Neuron (in vitro differentiated cells): ENCODE measurements around the gene NMT1.
"Not testable (repeated sequence)": the region's sequence is repeated elsewhere in the genome, so short reads cannot be mapped to it uniquely, and the experiment has no call there.

Source experiments
- H2AFZ ChIP-seq: one replicate; pipeline ENCODE4 v1.6.1; 2013; ENCODE audit warnings: low read depth, mild to moderate bottlenecking, inconsistent platforms, low read length, moderate library complexity
- H3K27me3 ChIP-seq: one replicate; pipeline ENCODE4 v1.6.1; 2013; ENCODE audit warnings: low read length; ENCODE audit not compliant: insufficient read depth
- H3K36me3 ChIP-seq: one replicate; pipeline ENCODE4 v1.6.1; 2013; ENCODE audit warnings: low read length; ENCODE audit not compliant: insufficient read depth
- H3K4me1 ChIP-seq: one replicate; pipeline ENCODE4 v1.6.1; 2013; ENCODE audit warnings: low read length; ENCODE audit not compliant: insufficient read depth
- H3K4me3 ChIP-seq: 2 replicates; pipeline ENCODE4 v1.5.1; 2013; ENCODE audit warnings: mild to moderate bottlenecking, low read length, moderate library complexity
- H3K9me3 ChIP-seq: one replicate; pipeline ENCODE4 v1.6.1; 2013; ENCODE audit warnings: low read length

Gene NMT1

DNA sequence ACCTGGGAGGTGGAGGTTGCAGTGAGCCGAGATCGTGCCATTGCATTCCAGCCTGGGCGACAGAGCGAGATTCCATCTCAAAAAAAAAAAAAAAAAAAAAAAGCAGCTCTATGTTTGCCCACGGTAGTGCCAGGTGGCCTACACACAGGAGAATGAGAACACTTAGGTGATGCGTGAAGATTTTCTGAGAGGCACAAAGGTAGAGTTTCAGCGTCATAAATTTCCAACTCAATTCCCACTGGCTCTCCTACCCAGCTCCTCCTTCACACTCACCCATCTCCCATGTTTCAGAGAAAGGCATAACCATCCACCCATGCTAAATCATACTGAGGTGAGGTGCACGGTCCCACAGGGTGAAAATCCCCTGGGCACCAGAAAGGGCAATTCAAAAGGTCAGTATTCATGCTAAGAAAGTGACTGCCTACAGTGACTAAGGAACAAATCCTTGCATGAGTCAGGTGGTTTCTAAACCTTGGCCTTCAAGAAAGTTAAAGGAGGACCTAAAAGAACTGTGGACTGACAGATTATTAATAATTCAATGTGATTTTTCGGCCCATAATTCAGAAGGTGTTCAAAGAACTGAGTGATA lies 14.5 kb upstream of the NMT1 start:
- no peaks in the 10 kb centered on the region for H3K27me3 ChIP-seq
- peaks cover 5% of the 10 kb centered on the region for H3K36me3 ChIP-seq
- no peak overlapping the region for H2AFZ ChIP-seq
- peaks cover 18% of the 10 kb centered on the region for H3K4me1 ChIP-seq
- no peaks in the 10 kb centered on the region for H3K9me3 ChIP-seq
- H3K4me3 ChIP-seq = no peak overlapping the region

DNA sequence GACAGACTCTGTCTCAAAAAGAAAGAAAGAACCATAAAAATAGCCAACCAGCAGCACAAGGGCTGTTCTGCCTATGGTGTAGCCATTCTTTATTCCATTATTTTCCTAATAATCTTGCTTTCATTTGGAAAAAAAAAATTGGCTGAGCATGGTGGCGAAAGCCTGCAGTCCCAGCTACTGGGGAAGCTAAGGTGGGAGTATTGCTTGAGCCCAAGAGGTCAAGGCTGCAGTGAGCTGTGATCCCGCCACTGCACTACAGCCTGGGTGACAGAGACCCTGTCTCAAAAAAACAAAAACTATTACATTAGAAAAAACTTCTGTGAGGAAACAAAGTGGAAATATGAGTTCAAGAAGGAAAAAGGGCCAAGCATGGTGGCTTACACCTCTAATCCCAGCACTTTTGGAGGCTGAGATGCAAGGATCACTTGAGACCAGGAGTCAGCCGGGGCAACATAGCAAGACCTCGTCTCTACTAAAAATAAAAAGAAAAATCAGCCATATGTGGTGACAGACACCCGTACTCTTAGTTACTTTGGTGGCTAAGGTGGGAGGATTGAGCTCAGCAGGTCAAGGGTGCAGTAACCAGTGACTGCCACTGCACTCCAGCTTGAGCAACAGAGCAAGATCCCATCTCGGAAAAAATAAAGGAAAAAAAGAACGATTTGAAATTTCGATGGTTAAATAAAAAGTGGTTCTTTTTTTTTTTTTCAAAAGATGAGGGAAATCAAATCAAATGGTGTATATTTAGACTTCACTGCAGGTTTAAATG lies 12.1 kb upstream of the NMT1 start:
- Histone ChIP-seq H2AFZ (no peak overlapping the region), H3K9me3 (no peaks in the 10 kb centered on the region), H3K36me3 (peaks cover 5% of the 10 kb centered on the region), H3K27me3 (no peaks in the 10 kb centered on the region), H3K4me3 (no peak overlapping the region), H3K4me1 (peaks cover 9% of the 10 kb centered on the region)

DNA sequence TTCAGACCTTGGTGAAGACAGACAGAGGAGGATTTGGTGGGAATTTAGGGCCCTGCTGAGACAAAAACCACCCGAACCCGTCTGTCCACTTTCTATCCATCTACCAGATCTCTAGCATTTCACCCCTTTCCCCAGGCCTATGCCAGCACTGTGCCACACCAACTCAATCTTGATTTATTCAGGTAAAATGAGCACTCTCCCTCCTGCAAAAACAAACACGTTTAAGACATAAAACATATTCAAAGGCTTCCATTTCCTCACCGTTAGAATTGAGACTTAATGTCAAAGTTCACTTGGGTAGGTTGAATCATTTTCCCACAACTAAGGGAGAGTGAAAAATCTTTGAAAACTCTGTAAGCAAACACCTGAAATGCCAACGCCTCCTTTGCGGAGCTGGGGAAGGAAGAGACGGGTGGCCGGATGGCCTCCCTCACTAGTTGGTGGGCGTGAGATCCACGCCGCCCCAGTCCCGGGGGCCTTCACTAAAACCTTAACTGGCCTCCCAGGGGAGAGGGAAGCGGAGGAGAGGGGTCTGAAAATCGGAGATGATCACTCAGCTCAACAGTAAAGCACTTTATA lies 10.5 kb upstream of the NMT1 start:
- Histone ChIP-seq H3K9me3 (no peaks in the 10 kb centered on the region), H3K27me3 (no peaks in the 10 kb centered on the region), H3K4me3 (peak overlapping the region; percentile 65), H3K36me3 (peaks cover 3% of the 10 kb centered on the region), H2AFZ (peak overlapping the region; percentile 19), H3K4me1 (peaks cover 6% of the 10 kb centered on the region)

DNA sequence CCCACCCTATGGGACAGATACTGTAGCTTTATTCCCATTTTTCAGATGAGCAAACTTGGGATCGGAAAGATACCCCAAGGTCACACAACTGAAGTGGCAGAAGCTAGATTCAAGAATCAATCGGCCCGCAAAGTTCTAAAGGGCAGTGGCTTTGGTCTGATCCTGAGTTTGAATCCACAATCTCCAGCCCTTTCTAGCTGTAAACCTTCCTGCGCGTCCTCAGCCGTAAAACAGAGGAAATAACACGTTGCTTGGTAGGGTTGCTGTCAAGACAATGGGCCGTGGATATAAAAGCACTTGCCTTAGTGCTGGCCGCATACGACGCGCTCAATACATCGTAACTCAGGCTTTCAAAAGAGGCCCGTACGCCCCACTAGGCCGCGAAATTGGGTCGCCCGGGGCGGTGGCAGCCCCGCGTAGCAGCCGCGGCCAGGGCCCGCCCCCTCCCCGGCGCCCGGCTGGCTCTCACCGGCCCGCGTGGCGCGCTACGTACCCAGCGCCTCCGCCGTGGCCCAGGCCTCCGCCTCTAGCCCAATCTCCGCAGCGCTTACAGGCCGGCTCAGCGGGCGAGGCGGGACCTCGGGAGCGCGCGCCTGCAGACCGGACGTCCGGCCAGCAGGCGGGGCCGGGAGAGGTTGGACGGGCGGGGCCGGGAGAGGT lies 9.9 kb upstream of the NMT1 start, which contains the start of gene DCAKD:
Gene DCAKD (minus strand): TSS at position 573 of the 660 bp plus-strand sequence. CDS start 16,747 bp downstream, outside the sequence.
- no peaks in the 10 kb centered on the region for H3K27me3 ChIP-seq
- H3K9me3 ChIP-seq = no peaks in the 10 kb centered on the region
- H3K4me1 ChIP-seq = peaks cover 6% of the 10 kb centered on the region
- H3K36me3 ChIP-seq = peaks cover 3% of the 10 kb centered on the region
- H3K4me3 ChIP-seq = peak within 1 kb of the TSS; percentile 84
- peak within 1 kb of the TSS; percentile 51 for H2AFZ ChIP-seq

DNA sequence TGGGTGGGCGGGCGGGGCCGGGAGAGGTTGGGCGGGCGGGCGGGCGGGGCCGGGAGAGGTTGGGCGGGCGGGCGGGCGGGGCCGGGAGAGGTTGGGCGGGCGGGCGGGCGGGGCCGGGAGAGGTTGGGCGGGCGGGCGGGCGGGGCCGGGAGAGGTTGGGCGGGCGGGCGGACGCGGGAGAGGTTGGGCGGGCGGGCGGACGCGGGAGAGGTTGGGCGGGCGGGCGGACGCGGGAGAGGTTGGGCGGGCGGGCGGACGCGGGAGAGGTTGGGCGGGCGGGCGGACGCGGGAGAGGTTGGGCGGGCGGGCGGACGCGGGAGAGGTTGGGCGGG lies 9.4 kb upstream of the NMT1 start:
- H3K9me3 ChIP-seq, H2AFZ ChIP-seq, H3K36me3 ChIP-seq, H3K4me3 ChIP-seq, H3K4me1 ChIP-seq, H3K27me3 ChIP-seq: not testable (repeated sequence)

DNA sequence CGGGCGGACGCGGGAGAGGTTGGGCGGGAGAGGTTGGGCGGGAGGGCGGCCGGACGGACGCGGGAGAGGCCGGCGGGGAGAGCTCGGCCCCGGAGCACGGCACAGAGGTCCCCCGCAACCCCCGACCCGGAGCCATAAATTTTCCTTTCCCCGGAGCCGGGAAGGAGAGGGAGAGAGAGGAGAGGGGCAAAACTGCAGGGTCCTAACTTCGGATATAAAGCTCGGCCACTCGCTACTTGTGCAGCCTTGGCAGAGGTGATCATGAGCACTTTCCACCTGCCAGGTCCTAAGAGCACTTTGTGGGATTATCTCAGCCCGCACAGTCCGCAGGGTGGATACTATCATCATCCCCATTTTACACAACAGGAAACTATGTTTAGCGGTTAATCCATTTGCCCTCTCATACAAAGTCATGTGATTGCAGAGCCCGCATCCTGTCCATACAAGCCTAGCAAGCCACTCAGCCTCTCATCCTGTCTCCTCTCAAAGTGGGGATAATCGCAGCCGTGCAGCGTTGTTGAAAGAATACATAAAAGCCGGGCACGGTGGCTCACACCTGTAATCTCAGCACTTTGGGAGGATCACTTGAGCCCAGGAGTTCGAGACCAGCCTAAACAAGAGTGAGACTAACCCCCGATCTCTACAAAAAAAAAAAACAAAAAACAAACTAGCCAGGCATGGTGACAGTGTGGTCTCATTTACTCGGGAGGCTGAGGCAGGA lies 8.9 kb upstream of the NMT1 start:
- Histone ChIP-seq H3K4me1 (peaks cover 6% of the 10 kb centered on the region), H3K36me3 (peaks cover 3% of the 10 kb centered on the region), H2AFZ (peak overlapping the region; percentile 51), H3K9me3 (no peaks in the 10 kb centered on the region), H3K4me3 (peak overlapping the region; percentile 84), H3K27me3 (no peaks in the 10 kb centered on the region)

DNA sequence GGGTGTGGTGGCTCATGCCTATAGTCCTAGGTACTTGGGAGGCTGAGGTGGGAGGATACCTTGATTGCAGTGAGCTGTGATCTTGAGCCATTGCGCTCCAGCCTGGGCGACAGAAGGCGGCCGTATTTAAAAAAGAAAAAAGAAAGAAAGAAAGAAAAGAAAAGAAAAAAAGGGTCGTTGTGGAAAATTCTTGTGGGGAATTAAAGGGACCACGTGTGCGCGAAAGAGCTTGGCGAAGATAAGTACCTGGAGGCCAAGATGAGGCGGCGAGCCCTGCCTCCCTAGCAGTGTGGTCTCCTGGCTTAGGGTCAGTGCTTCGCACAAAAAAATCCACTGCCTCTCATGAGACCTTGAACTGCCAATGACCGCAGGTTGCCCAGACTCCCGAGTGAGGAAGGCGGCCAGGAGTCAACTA lies 728 bp upstream of the NMT1 start:
- H2AFZ ChIP-seq = peak overlapping the region; percentile 29
- H3K4me3 ChIP-seq = peak overlapping the region; percentile 85
- no peaks in the 10 kb centered on the region for H3K36me3 ChIP-seq
- no peaks in the 10 kb centered on the region for H3K27me3 ChIP-seq
- no peaks in the 10 kb centered on the region for H3K9me3 ChIP-seq
- peaks cover 7% of the 10 kb centered on the region for H3K4me1 ChIP-seq

DNA sequence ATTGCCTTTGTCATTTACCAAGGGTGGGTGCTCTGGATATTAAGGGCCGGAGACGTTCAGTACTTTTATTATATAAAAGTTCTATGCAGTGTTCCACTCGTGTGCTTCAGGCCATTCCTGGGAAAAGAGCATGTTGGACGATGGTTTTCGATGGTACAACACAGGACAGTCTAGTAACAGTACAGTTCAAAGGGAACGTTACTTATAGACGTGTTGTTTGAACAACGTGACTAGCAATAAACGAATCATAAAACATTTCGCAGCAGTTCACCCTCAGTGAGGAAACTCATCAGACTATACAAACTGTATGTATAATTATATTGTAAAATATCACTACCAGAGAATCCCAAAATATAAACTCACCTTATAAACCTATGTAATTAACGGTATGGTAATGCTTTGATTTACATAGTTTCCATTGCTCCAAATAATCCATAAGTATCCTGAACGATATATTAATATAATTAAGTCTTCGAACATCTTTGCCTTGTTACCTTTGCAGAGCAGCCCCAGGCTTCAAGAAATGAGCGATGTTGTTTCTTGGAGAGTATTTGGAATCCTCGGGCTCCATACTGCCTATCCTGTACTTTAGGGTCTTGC lies 589 bp downstream of the NMT1 start:
- Histone ChIP-seq H3K4me1 (peaks cover 7% of the 10 kb centered on the region), H3K27me3 (no peaks in the 10 kb centered on the region), H3K4me3 (peak overlapping the region; percentile 85), H3K36me3 (no peaks in the 10 kb centered on the region), H2AFZ (peak overlapping the region; percentile 55), H3K9me3 (no peaks in the 10 kb centered on the region)

DNA sequence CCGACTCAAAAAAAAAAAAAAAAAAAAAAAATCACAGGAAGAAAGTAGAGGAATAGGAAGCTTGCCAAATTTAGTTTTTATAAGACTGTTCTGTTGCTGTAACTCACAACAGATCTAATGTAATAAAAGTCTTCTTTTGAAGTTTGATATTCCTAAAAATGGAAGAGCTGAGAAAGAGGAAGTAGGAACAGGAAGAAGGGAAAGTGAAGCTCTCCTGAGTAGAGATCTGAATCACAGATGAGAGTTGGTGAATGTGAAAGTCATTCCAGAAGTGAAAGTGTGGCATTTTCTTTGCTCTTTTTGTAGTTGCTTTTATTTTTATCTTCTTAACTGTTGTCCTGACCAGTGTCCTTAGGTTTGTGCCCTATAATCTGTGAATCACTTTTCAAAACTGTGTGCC lies 2.1 kb downstream of the NMT1 start:
- Histone ChIP-seq H3K9me3 (no peaks in the 10 kb centered on the region), H2AFZ (no peak overlapping the region), H3K4me3 (no peak overlapping the region), H3K36me3 (peaks cover 9% of the 10 kb centered on the region), H3K4me1 (peaks cover 7% of the 10 kb centered on the region), H3K27me3 (no peaks in the 10 kb centered on the region)

DNA sequence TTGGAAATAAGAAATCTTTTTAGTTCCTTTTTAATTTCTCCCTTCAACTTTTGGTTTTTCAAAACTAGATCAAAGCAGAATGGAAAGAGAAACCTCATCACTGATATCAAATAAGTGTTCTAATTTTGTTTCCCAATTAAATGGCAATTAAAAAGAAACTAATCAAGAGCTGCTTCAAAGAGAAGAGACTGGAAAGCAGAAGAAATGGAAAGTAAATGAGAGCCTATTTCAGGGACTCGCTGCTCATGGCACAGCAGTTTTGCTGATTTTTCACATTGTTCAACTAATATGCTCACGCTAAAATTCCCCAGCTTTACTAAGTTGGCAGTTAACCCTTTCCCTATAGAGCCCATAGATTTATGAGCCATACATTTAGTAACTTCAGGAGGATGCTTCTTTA lies 6.5 kb downstream of the NMT1 start:
- Histone ChIP-seq H3K4me1 (no peaks in the 10 kb centered on the region), H2AFZ (no peak overlapping the region), H3K36me3 (peaks cover 25% of the 10 kb centered on the region), H3K4me3 (no peak overlapping the region), H3K27me3 (no peaks in the 10 kb centered on the region), H3K9me3 (no peaks in the 10 kb centered on the region)

DNA sequence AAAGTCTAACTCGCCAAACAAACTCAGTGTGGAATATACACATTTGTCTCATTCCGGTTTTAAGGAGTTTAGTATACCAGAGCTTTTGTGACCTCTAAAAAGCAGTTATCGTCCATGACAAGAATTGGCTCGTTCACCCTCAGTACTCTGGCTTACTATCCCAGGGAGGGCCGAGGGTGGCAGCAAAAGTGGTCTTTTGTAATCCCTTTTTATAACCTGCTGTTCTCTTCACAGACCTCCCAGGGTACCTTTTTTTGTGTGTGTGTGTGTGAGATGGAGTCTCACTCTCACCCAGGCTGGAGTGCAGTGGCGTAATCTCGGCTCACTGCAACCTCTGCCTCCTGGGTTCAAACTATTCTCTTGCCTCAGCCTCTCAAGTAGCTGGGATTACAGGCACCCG lies 8.9 kb downstream of the NMT1 start:
- H2AFZ ChIP-seq = no peak overlapping the region
- H3K27me3 ChIP-seq = no peaks in the 10 kb centered on the region
- H3K36me3 ChIP-seq = peaks cover 42% of the 10 kb centered on the region
- H3K4me3 ChIP-seq = no peak overlapping the region
- H3K4me1 ChIP-seq = no peaks in the 10 kb centered on the region
- no peaks in the 10 kb centered on the region for H3K9me3 ChIP-seq

DNA sequence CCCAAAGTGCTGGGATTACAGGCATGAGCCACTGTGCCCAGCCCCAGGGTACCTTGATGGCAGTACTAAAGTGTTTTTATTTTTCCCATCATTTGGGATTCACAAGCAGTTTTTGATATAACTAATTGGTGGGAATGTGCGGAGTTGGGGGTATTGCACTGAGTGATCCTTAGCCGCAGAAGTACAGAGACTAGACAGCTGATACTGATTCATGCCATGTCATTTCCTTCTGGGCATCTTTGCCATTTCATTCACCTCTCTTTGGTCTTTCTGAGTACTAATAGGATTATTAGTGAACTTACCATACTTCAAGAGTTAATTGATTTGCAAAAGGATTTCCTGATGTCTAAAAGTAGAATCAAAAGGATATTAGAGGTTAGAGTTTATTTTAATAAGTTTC lies 9.7 kb downstream of the NMT1 start:
- Histone ChIP-seq H3K27me3 (no peaks in the 10 kb centered on the region), H3K4me1 (no peaks in the 10 kb centered on the region), H3K36me3 (peaks cover 43% of the 10 kb centered on the region), H3K4me3 (no peak overlapping the region), H3K9me3 (no peaks in the 10 kb centered on the region), H2AFZ (no peak overlapping the region)
